WTC11 (cell line): ENCODE results near the gene MLYCD.

ENCODE experiments used
- IRF1 ChIP-seq: sonication (generic); formaldehyde crosslinking; IDR thresholded peaks from 2 replicates; pipeline ENCODE4 v1.8.0; 2023; ENCODE audit warnings: missing genetic modification reagents
- TF ChIP-seq, protein P1 (sequence below): fragments of 200-600 bp; IDR thresholded peaks from 2 replicates; pipeline ENCODE4 v1.8.0; 2022; ENCODE audit warnings: antibody characterized with exemption

DNA sequence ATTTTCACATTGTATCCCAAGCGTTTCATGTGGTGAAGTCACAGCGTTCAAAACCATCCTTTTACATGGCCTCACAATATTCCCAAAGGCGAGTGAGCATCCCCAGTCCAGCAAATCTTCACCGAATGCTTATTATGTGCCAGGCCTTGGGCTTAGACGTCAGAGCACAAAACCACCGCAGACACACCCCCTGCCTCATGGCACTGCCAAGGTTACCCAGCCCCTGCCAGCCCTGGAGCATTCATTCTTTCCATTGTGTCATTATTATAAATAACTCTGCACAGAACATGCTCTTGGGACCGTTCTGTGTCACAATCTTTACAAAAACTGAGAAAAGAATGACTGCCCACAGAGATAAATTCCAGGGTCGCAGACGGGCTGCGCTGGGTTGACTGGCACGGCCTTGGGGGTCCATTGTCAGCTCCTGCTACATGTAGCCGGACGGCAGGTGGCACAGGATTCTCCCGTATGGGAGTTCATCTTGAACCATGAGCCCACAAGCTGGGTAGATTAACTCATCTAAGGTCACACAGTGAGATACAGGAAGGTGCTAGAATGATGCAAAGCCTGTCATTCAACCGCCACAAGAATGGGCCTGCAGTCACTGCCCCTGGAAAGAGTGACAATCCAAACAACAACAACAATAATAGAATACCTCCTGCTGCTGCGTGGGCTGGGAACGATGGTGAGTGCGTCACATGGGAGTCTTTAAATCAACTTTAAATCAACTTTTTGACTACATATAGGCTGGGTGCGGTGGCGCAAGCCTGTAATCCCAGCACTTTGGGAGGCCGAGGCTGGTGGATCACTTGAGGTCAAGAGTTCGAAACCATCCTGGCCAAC is 64.6 kb downstream of the MLYCD start:
- TF ChIP-seq, protein P1, sequence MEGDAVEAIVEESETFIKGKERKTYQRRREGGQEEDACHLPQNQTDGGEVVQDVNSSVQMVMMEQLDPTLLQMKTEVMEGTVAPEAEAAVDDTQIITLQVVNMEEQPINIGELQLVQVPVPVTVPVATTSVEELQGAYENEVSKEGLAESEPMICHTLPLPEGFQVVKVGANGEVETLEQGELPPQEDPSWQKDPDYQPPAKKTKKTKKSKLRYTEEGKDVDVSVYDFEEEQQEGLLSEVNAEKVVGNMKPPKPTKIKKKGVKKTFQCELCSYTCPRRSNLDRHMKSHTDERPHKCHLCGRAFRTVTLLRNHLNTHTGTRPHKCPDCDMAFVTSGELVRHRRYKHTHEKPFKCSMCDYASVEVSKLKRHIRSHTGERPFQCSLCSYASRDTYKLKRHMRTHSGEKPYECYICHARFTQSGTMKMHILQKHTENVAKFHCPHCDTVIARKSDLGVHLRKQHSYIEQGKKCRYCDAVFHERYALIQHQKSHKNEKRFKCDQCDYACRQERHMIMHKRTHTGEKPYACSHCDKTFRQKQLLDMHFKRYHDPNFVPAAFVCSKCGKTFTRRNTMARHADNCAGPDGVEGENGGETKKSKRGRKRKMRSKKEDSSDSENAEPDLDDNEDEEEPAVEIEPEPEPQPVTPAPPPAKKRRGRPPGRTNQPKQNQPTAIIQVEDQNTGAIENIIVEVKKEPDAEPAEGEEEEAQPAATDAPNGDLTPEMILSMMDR: no peak
- TF ChIP-seq IRF1 (CRISPR knock-in tag): no peak
